HG02943 (cell line): ENCODE results near the gene FXYD6.

ENCODE experiments used
- ATAC-seq: cut with Tn5 transposase; IDR thresholded peaks from one replicate; pipeline ENCODE4 v1.9.1; 2021; ENCODE audit warnings: mild to moderate bottlenecking, low read depth, moderate library complexity; ENCODE audit not compliant: unreplicated experiment

The FXYD6 gene

GRCh38 chr11:117910941-117911655, 34.6 kb upstream of the FXYD6 start:
- no peak for ATAC-seq

GRCh38 chr11:117910525-117910924, 34.1 kb upstream of the FXYD6 start:
- ATAC-seq, result no peak

- no peak for ATAC-seq
Observed at GRCh38 chr11:117909611-117910382, 33.3 kb upstream of the FXYD6 start.

GRCh38 chr11:117908959-117909610, 32.6 kb upstream of the FXYD6 start:
- ATAC-seq, result no peak

- ATAC-seq, result no peak
Observed at GRCh38 chr11:117908109-117908895, 31.8 kb upstream of the FXYD6 start.

GRCh38 chr11:117907276-117908108, 31.0 kb upstream of the FXYD6 start:
- no peak for ATAC-seq

- ATAC-seq, result no peak
Observed at GRCh38 chr11:117906710-117907109, 30.3 kb upstream of the FXYD6 start.

GRCh38 chr11:117906126-117906525, 29.7 kb upstream of the FXYD6 start:
- ATAC-seq, result no peak

GRCh38 chr11:117905524-117905923, 29.1 kb upstream of the FXYD6 start:
- no peak for ATAC-seq

GRCh38 chr11:117903505-117904382, 27.3 kb upstream of the FXYD6 start:
- no peak for ATAC-seq

- ATAC-seq, result no peak
Observed at GRCh38 chr11:117902001-117902845, 25.8 kb upstream of the FXYD6 start.

GRCh38 chr11:117901601-117902000, 25.1 kb upstream of the FXYD6 start:
- ATAC-seq, result no peak

- no peak for ATAC-seq
Observed at GRCh38 chr11:117900720-117901440, 24.4 kb upstream of the FXYD6 start.

- ATAC-seq, result peak; percentile 59
Observed at GRCh38 chr11:117900121-117900648, 23.7 kb upstream of the FXYD6 start.

GRCh38 chr11:117898059-117898458, 21.6 kb upstream of the FXYD6 start:
- ATAC-seq, result no peak

GRCh38 chr11:117892651-117893050, 16.2 kb upstream of the FXYD6 start:
- ATAC-seq, result no peak

- no peak for ATAC-seq
Observed at GRCh38 chr11:117891362-117891761, 14.9 kb upstream of the FXYD6 start.
